Ovary (tissue), 9 donors: ENCODE data around the gene PDS5A. TPM values are rescaled to one million over a fixed set of nuclear protein-coding genes. Genes with fewer than 3 reads are reported as not detected.

Source experiments
- DNase-seq, 5 donors: peaks; one replicate each; pipeline ENCODE4 v3.0.0-alpha.2; 2019 to 2020
- H3K27ac ChIP-seq, 2 donors: fragments of 200-600 bp; one replicate each; pipeline versions ENCODE4 v1.5.1 to v1.8.0; 2019 to 2022
- H3K27me3 ChIP-seq: fragments of 200-600 bp; one replicate; pipeline ENCODE4 v1.8.0; 2022
- H3K36me3 ChIP-seq: fragments of 200-600 bp; sonication (generic); one replicate; pipeline ENCODE4 v1.5.1; 2019
- H3K4me1 ChIP-seq: one replicate; pipeline ENCODE4 v1.8.1; 2013; ENCODE audit warnings: mild to moderate bottlenecking, moderate library complexity; ENCODE audit not compliant: insufficient read depth
- H3K4me3 ChIP-seq: fragments of 200-600 bp; sonication (generic); one replicate; pipeline ENCODE4 v1.5.1; 2017
- H3K9me3 ChIP-seq, 2 donors: fragments of 200-600 bp in 1 of 2; sonication (generic) in 1 of 2; one replicate each; pipeline versions ENCODE4 v1.5.1 to v1.8.1; 2013 to 2019; ENCODE audit warnings: mild to moderate bottlenecking in 1 of 2, moderate library complexity in 1 of 2
- CTCF ChIP-seq, 3 donors: fragments of 450-650 bp in 2 of 3; fragments of 200-600 bp in 1 of 3; IDR thresholded peaks; one replicate each; pipeline versions ENCODE4 v1.5.1 to v1.8.0; 2016 to 2022; ENCODE audit warnings: antibody characterized with exemption in 3 of 3, mild to moderate bottlenecking in 1 of 3
- EP300 ChIP-seq: sonication (generic); formaldehyde crosslinking; IDR thresholded peaks from one replicate; pipeline ENCODE4 v1.6.1; 2017; ENCODE audit warnings: antibody characterized with exemption
- POLR2A ChIP-seq: fragments of 450-650 bp; IDR thresholded peaks from one replicate; pipeline ENCODE4 v1.6.1; 2017; ENCODE audit warnings: antibody characterized with exemption, mild to moderate bottlenecking, moderate library complexity
- WGBS, 3 donors: extraction: QIAGEN DNeasy Blood & Tissue Kit in 1 of 3; methylation state at CpG; one replicate each; pipeline versions ENCODE4 v1.1.5 to v1.1.7; 2013 to 2017; 5-methylcytosine and 5-hydroxymethylcytosine counted together
- intact Hi-C, 4 donors: fragments of 100-400 bp; cut with DNase I; formaldehyde crosslinking; loops; one replicate each; pipeline versions ENCODE4 v1.11.0 to v1.15.1; 2022 to 2023
- polyA plus RNA-seq, 2 donors: library from polyadenylated mRNA; stranded (reverse); fragments of 200-250 nt in 1 of 2; fragments of 350-450 nt in 1 of 2; fragmentation: Illumina TruSeq in 1 of 2; extraction: RNeasy Lipid Tissue Mini Kit (QIAGEN cat#74804) in 1 of 2; gene quantifications; one replicate each; pipeline ENCODE4 v1.2.3, GENCODE V29; 2013 to 2014
- total RNA-seq, 7 donors: library from RNA; depleted of rRNA in 2 of 7; stranded (reverse); fragments of >200 nt in 2 of 7; fragmentation: NEBNext Ultra II Directional in 3 of 7; extraction: Animal tissue kit (Norgen Biotek cat#: 25700) in 3 of 7; gene quantifications; one replicate each; pipeline versions ENCODE4 v1.1.0 to v1.2.4, GENCODE V29; 2016 to 2023
- donor health status: DM: no; HTN: no; CAD: no; lungs with moderate emphysema.
- donor health status: DM: no; HTN: no; CAD: no.
- donor health status: Bipolar disorder and iron deficiency.
- donor health status: DM: yes; HTN: yes; CAD: no.
- donor health status: DM: no; HTN: no; CAD: no.
- donor health status: DM: yes; HTN: yes; CAD: no.

The PDS5A gene
- total and polyA plus RNA-seq, 9 donors, result 20.9 to 68.8 (median 60.4) TPM

GRCh38 chr4:39889226-39889625 lies 88.5 kb downstream of the PDS5A start:
- DNase-seq, result no peak
- intact Hi-C loops, result no loop called here
- no peak for TF ChIP-seq CTCF (IDR thresholded peaks at IDR 0.05)
- TF ChIP-seq EP300, result no peak
- H3K27me3 ChIP-seq, result no peaks in the 10 kb centered on the region
- no peaks in the 10 kb centered on the region for H3K9me3 ChIP-seq
- no peaks in the 10 kb centered on the region for H3K4me1 ChIP-seq
- H3K36me3 ChIP-seq, result no peaks in the 10 kb centered on the region
- no peak overlapping the region for H3K4me3 ChIP-seq
- 74 to 75% (median 74%) methylated on average over 2 of the region's 2 CpGs for WGBS, 3 donors
- H3K27ac ChIP-seq, result no peak overlapping the region

- intact Hi-C loops, result no loop called here
- H3K36me3 ChIP-seq, result no peaks in the 10 kb centered on the region
- H3K9me3 ChIP-seq, result no peaks in the 10 kb centered on the region
- no peak for TF ChIP-seq EP300
- TF ChIP-seq POLR2A, result no peak
- TF ChIP-seq CTCF (IDR thresholded peaks at IDR 0.05), result no peak
- H3K27me3 ChIP-seq, result no peaks in the 10 kb centered on the region
- H3K27ac ChIP-seq, result no peak overlapping the region
- no peak for DNase-seq
- no peaks in the 10 kb centered on the region for H3K4me1 ChIP-seq
- WGBS, 3 donors, result 95 to 97% (median 97%) methylated on average over 5 of the region's 5 CpGs
- no peak overlapping the region for H3K4me3 ChIP-seq
Measured at GRCh38 chr4:39888541-39888940, 89.2 kb downstream of the PDS5A start.

DNA sequence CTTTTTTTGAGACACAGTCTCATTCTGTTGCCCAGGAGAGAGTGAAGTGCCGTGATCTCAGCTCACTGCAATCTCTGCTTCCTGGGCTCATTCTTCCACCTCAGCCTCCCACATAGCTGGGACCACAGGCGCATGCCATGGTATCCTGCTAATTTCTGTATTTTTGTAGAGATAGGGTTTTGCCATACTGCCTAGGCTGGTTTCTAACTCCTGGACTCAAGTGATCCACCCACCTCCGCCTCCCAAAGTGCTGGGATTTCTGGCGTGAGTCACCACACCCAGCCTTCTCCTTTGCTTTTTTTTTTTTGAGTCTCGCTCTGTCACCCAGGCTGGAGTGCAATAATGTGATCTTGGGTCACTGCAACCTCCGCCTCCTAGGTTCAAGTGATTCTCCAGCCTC lies 94.1 kb downstream of the PDS5A start:
- Histone ChIP-seq H3K9me3 (no peaks in the 10 kb centered on the region), H3K27ac (no peak overlapping the region), H3K27me3 (no peaks in the 10 kb centered on the region), H3K4me1 (no peaks in the 10 kb centered on the region), H3K4me3 (no peak overlapping the region), H3K36me3 (no peaks in the 10 kb centered on the region)
- intact Hi-C loops, result no loop called here
- 96 to 97% (median 97%) methylated on average over 6 of the region's 6 CpGs for WGBS, 3 donors
- no peak for DNase-seq
- no peak for TF ChIP-seq POLR2A
- no peak for TF ChIP-seq CTCF (IDR thresholded peaks at IDR 0.05)
- TF ChIP-seq EP300, result no peak

- intact Hi-C loops, result no loop called here
- H3K36me3 ChIP-seq, result no peaks in the 10 kb centered on the region
- no peaks in the 10 kb centered on the region for H3K27me3 ChIP-seq
- H3K4me1 ChIP-seq, result no peaks in the 10 kb centered on the region
- no peak for DNase-seq
- WGBS, 3 donors, result 93 to 100% (median 99%) methylated on average over 2 of the region's 2 CpGs
- H3K9me3 ChIP-seq, result no peaks in the 10 kb centered on the region
- H3K27ac ChIP-seq, result no peak overlapping the region
- TF ChIP-seq CTCF (IDR thresholded peaks at IDR 0.05) (no peak), POLR2A (no peak), EP300 (no peak)
- no peak overlapping the region for H3K4me3 ChIP-seq
Measured at GRCh38 chr4:39881789-39882188, 95.9 kb downstream of the PDS5A start.

GRCh38 chr4:39877971-39878370 lies 99.7 kb downstream of the PDS5A start:
- Histone ChIP-seq H3K27ac (no peak overlapping the region), H3K4me3 (no peak overlapping the region), H3K36me3 (no peaks in the 10 kb centered on the region), H3K9me3 (no peaks in the 10 kb centered on the region), H3K27me3 (no peaks in the 10 kb centered on the region), H3K4me1 (no peaks in the 10 kb centered on the region)
- DNase-seq, result no peak
- TF ChIP-seq EP300, result no peak
- no peak for TF ChIP-seq POLR2A
- TF ChIP-seq CTCF (IDR thresholded peaks at IDR 0.05), result no peak
- 78 to 90% (median 85%) methylated on average over 8 of the region's 8 CpGs for WGBS, 3 donors
- intact Hi-C loops, result no loop called here
